Vagina (tissue), 2 donors: ENCODE measurements around the gene RSPH1. TPM values are rescaled to one million over a fixed set of nuclear protein-coding genes. Genes with fewer than 3 reads are reported as not detected.

Source experiments
- DNase-seq, 2 donors: peaks; one replicate each; pipeline ENCODE4 v3.0.0-alpha.2; 2017; ENCODE audit errors: extremely low spot score in 2 of 2
- H3K27ac ChIP-seq: fragments of 200-600 bp; sonication (generic); one replicate; pipeline ENCODE4 v1.5.1; 2019
- H3K27me3 ChIP-seq: fragments of 200-600 bp; sonication (generic); one replicate; pipeline ENCODE4 v1.5.1; 2019
- H3K36me3 ChIP-seq, 2 donors: fragments of 200-600 bp; sonication (generic); one replicate each; pipeline ENCODE4 v1.5.1; 2017 to 2019
- H3K4me1 ChIP-seq: fragments of 200-600 bp; sonication (generic); one replicate; pipeline ENCODE4 v1.5.1; 2019
- H3K4me3 ChIP-seq, 2 donors: fragments of 200-600 bp; sonication (generic); 1 replicate in 1 of 2; 2 replicates in 1 of 2; pipeline ENCODE4 v1.5.1; 2016 to 2019
- H3K9me3 ChIP-seq: fragments of 200-600 bp; sonication (generic); one replicate; pipeline ENCODE4 v1.5.1; 2019
- CTCF ChIP-seq, 3 experiments: fragments of 450-650 bp in 2 of 3; fragments of 200-600 bp in 1 of 3; sonication (generic) in 1 of 3; IDR thresholded peaks; one replicate each; pipeline ENCODE4 v1.5.1; 2017 to 2019; ENCODE audit warnings: antibody characterized with exemption in 3 of 3, mild to moderate bottlenecking in 2 of 3, moderate library complexity in 2 of 3
- POLR2A ChIP-seq, 2 donors: fragments of 450-650 bp; IDR thresholded peaks; one replicate each; pipeline ENCODE4 v1.6.1; 2017; ENCODE audit warnings: antibody characterized with exemption in 2 of 2, mild to moderate bottlenecking in 2 of 2, moderate library complexity in 2 of 2
- POLR2AphosphoS5 ChIP-seq, 2 donors: sonication (generic); formaldehyde crosslinking; IDR thresholded peaks; one replicate each; pipeline ENCODE4 v1.9.0; 2017; ENCODE audit warnings: antibody characterized with exemption in 2 of 2, mild to moderate bottlenecking in 2 of 2, low read depth in 1 of 2; ENCODE audit not compliant: insufficient read depth in 1 of 2
- intact Hi-C: fragments of 100-400 bp; cut with DNase I; formaldehyde crosslinking; loops from one replicate; pipeline ENCODE4 v1.15.1; 2023
- total RNA-seq: library from RNA; depleted of rRNA; stranded (reverse); fragments of >200 nt; gene quantifications from one replicate; pipeline ENCODE4 v1.2.3, GENCODE V29; 2016

The RSPH1 gene
- total RNA-seq, 1 donor from 2014 or later = not detected

DNA sequence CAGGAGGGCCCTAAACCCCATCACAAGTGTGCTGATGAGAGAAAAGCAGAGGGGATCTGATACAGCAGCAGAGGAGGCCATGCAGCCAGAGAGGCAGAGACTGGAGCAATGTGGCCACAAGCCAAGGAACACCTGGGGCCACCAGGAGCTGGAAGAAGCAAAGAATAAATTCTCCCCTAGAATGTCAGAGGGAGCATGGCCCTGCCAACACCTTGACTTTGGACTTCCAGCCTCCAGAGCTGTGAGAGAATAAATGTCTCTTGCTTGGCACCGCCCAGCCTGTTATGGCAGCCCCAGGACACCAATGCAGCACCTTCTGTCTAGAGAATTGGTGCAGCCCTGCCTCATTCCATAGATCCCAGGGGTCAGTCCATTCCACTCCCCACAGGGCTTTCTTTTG lies 67.0 kb downstream of the RSPH1 start:
- DNase-seq = no peak
- Histone ChIP-seq H3K4me1 (no peaks in the 10 kb centered on the region), H3K9me3 (peaks cover 4% of the 10 kb centered on the region), H3K36me3 (no peaks in the 10 kb centered on the region), H3K27ac (no peak overlapping the region), H3K4me3 (no peak overlapping the region), H3K27me3 (no peaks in the 10 kb centered on the region)
- intact Hi-C loops = no loop called here
- TF ChIP-seq CTCF (IDR thresholded peaks at IDR 0.05) = no peak
- TF ChIP-seq POLR2A (IDR thresholded peaks at IDR 0.05) = no peak
- no peak for TF ChIP-seq POLR2AphosphoS5 (IDR thresholded peaks at IDR 0.05; ENCODE audit: insufficient read depth in 1 of 2, low read depth in 1 of 2)

DNA sequence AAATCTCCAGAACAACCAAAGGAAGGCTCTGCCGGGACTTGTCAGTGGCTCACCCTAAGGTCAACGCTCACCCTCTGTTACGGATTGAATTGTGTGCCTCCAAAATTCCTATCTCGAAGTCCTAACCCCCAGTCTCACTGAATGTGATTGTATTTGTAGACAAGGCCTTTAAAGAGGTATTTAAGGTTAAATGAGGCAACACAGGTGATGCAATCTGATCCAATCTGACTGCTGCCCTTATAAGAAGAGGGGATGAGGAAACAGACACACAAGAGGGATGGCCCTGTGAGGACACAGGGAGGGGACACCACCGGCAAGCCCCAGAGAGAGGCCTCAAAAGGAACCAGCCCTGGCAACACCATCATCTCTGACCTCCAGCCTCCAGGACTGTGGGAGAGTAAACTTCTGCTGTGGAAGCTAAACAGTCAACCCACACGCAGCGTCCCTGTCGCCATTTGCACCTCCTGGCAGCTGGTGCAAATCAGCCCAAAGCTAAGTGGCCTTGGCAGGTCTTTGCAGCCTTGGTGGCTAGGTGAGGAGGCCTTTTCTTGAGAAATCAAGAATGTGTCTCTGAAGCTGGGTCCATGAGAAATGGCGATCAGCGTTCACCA lies 68.1 kb downstream of the RSPH1 start:
- Histone ChIP-seq H3K9me3 (no peaks in the 10 kb centered on the region), H3K36me3 (no peaks in the 10 kb centered on the region), H3K4me1 (no peaks in the 10 kb centered on the region), H3K4me3 (no peak overlapping the region), H3K27me3 (no peaks in the 10 kb centered on the region), H3K27ac (no peak overlapping the region)
- TF ChIP-seq POLR2AphosphoS5 (IDR thresholded peaks at IDR 0.05; ENCODE audit: insufficient read depth in 1 of 2, low read depth in 1 of 2) = no peak
- no peak for TF ChIP-seq POLR2A (IDR thresholded peaks at IDR 0.05)
- TF ChIP-seq CTCF (IDR thresholded peaks at IDR 0.05) = no peak
- DNase-seq = no peak
- intact Hi-C loops = no loop called here

DNA sequence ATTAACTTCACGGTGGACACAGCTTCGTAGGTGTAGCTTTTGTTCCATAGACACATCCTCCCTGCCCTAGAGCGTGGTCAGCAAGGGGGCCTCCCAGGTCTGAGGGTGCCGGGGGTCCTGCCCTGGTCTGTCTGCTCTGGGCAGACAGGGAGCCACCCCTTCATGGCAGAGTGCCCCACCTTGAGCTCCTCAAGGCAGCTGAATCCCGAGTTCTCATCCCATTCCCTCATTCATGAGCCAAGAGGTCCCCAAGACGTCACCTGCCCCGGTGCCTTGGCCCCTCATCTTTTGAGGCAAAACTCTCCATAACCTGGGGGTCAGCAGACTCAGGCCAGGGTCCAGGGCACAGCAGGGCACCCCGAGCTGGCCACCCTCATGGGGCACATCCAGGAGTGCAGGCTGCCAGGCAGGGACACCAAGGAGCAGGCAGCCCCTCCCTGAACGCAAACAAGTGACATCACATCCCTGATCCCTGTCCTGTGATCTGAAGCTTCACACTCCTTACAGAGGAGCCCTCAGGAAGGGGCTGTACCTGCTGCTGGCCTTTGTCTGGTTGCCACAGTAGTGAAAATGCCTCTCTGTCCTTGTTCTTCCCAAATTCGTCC lies 69.0 kb downstream of the RSPH1 start:
- Histone ChIP-seq H3K27me3 (no peaks in the 10 kb centered on the region), H3K27ac (no peak overlapping the region), H3K36me3 (no peaks in the 10 kb centered on the region), H3K9me3 (no peaks in the 10 kb centered on the region), H3K4me1 (no peaks in the 10 kb centered on the region), H3K4me3 (no peak overlapping the region)
- TF ChIP-seq POLR2A (IDR thresholded peaks at IDR 0.05) (no peak), POLR2AphosphoS5 (IDR thresholded peaks at IDR 0.05; ENCODE audit: insufficient read depth in 1 of 2, low read depth in 1 of 2) (no peak), CTCF (IDR thresholded peaks at IDR 0.05) (no peak)
- intact Hi-C loops = no loop called here
- DNase-seq = no peak

- DNase-seq = no peak
- Histone ChIP-seq H3K27me3 (no peaks in the 10 kb centered on the region), H3K27ac (no peak overlapping the region), H3K4me1 (no peaks in the 10 kb centered on the region), H3K9me3 (no peaks in the 10 kb centered on the region), H3K36me3 (no peaks in the 10 kb centered on the region), H3K4me3 (no peak overlapping the region)
- intact Hi-C loops = no loop called here
- no peak for TF ChIP-seq POLR2A (IDR thresholded peaks at IDR 0.05)
- no peak for TF ChIP-seq CTCF (IDR thresholded peaks at IDR 0.05)
- TF ChIP-seq POLR2AphosphoS5 (IDR thresholded peaks at IDR 0.05; ENCODE audit: insufficient read depth in 1 of 2, low read depth in 1 of 2) = no peak
Observed at GRCh38 chr21:42426424-42426823, 69.6 kb downstream of the RSPH1 start.

DNA sequence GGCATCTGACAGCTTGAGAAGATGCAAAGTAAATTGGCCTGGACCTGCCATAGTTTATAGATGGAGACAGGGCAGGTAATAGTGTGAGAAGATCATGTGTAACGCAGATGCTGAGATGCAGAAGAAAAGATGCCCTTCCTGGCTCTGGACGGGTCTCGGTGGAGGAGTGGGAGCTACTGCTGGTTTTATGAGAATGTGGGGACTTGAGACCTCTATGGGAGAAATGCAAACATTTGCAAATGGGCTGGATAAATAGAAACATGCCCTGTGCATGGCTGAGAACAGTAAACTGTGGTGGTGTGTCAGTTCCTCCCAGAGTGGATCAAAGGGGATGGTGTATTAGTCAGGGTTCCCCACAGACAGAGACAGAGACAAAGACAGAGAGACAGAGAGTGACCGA lies 70.4 kb downstream of the RSPH1 start:
- H3K36me3 ChIP-seq = no peaks in the 10 kb centered on the region
- TF ChIP-seq POLR2A (IDR thresholded peaks at IDR 0.05) = no peak
- no peak for TF ChIP-seq CTCF (IDR thresholded peaks at IDR 0.05)
- no peak for TF ChIP-seq POLR2AphosphoS5 (IDR thresholded peaks at IDR 0.05; ENCODE audit: insufficient read depth in 1 of 2, low read depth in 1 of 2)
- no peak for DNase-seq
- H3K4me3 ChIP-seq = no peak overlapping the region
- no peak overlapping the region for H3K27ac ChIP-seq
- no peaks in the 10 kb centered on the region for H3K27me3 ChIP-seq
- no peaks in the 10 kb centered on the region for H3K9me3 ChIP-seq
- H3K4me1 ChIP-seq = no peaks in the 10 kb centered on the region
- intact Hi-C loops = no loop called here
